Memory B cell (primary cell): ENCODE results near the gene NXPH3.
A peak's percentile ranks its signal among the peaks of the same experiment; 100 is the strongest.

Experiments
- ATAC-seq: fragments of 150-1000 bp; cut with Tn5 transposase; 2 replicates; pipeline ENCODE4 v1.10.0; 2021; ENCODE audit warnings: low read depth, mild to moderate bottlenecking, moderate library complexity
- DNase-seq, 2 donors: peaks; one replicate each; pipeline ENCODE4 v3.0.0; 2022; ENCODE audit warnings: low spot score in 2 of 2
- H3K27ac Mint-ChIP-seq: one replicate; pipeline ENCODE4 v1.8.0; 2022; ENCODE audit warnings: mild to moderate bottlenecking, moderate library complexity, mixed read lengths
- H3K27me3 Mint-ChIP-seq: one replicate; pipeline ENCODE4 v1.8.0; 2022; ENCODE audit warnings: mixed read lengths
- H3K36me3 Mint-ChIP-seq: one replicate; pipeline ENCODE4 v1.8.0; 2022; ENCODE audit warnings: mild to moderate bottlenecking, mixed read lengths
- H3K4me1 Mint-ChIP-seq: one replicate; pipeline ENCODE4 v1.8.0; 2022; ENCODE audit warnings: mixed read lengths
- H3K4me3 Mint-ChIP-seq: one replicate; pipeline ENCODE4 v1.8.0; 2022; ENCODE audit warnings: mild to moderate bottlenecking, moderate library complexity, mixed read lengths
- H3K9me3 Mint-ChIP-seq: one replicate; pipeline ENCODE4 v1.8.0; 2022; ENCODE audit warnings: mixed read lengths

The NXPH3 gene

GRCh38 chr17:49576088-49576916, 631 bp downstream of the NXPH3 start:
- ATAC-seq (peak; percentile 27), DNase-seq (no peak)
- Mint-ChIP-seq H3K27me3 (peaks cover 25% of the 10 kb centered on the region), H3K36me3 (no peaks in the 10 kb centered on the region), H3K27ac (no peak overlapping the region), H3K4me1 (peaks cover 6% of the 10 kb centered on the region), H3K4me3 (peak overlapping the region; percentile 76), H3K9me3 (no peaks in the 10 kb centered on the region)

DNA sequence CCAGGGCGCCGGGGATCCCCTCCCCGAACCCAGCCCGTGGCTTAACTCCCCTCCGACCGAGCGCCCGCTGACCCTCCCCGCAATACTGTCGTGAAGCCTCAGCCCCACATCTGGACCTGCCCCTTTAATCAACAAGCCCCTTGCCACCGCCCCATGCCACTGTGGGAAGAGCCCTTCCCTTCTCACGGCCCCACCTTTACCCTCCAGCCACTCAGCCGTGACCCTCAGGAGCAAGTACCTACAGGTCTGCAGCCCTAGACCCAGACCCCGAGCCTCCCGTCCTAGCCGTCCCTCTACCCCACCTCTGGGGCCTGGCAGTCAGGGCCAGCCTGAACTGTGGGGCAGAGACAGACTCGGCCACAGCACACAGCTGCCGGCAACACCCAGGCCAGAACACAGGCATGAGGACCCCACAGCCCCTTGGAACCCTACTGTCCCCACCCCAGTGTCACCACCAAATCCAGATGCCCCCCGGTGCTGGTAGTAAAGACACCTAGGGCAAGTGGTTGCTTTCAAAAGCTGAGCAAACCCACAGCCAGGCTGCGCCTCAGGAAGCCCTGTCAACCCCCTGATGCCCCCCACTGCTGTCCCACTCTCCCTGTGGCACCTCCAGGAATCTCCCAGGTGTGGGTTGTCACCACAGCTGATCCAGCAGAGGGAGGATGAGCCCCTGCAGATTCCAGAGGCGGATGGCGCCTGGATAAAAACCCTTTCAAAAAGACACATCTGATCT, 1.4 kb downstream of the NXPH3 start:
- Mint-ChIP-seq H3K4me1 (peaks cover 6% of the 10 kb centered on the region), H3K4me3 (peak overlapping the region; percentile 57), H3K36me3 (no peaks in the 10 kb centered on the region), H3K27me3 (peaks cover 25% of the 10 kb centered on the region), H3K27ac (no peak overlapping the region), H3K9me3 (no peaks in the 10 kb centered on the region)
- DNase-seq: peak in 1 of 2 donors; percentile 19
- no peak for ATAC-seq

- ATAC-seq: no peak
- DNase-seq: no peak
- Mint-ChIP-seq H3K4me3 (peak overlapping the region; percentile 15), H3K27me3 (peaks cover 22% of the 10 kb centered on the region), H3K4me1 (peaks cover 6% of the 10 kb centered on the region), H3K9me3 (no peaks in the 10 kb centered on the region), H3K27ac (no peak overlapping the region), H3K36me3 (no peaks in the 10 kb centered on the region)
These were observed 1.9 kb downstream of the NXPH3 start for GRCh38 chr17:49577650-49577934.

- Mint-ChIP-seq H3K9me3 (no peaks in the 10 kb centered on the region), H3K36me3 (no peaks in the 10 kb centered on the region), H3K27me3 (peaks cover 21% of the 10 kb centered on the region), H3K4me3 (no peak overlapping the region), H3K4me1 (peaks cover 6% of the 10 kb centered on the region), H3K27ac (no peak overlapping the region)
- DNase-seq: no peak
- peak; percentile 41 for ATAC-seq
These were observed 2.3 kb downstream of the NXPH3 start for GRCh38 chr17:49577963-49578362.

GRCh38 chr17:49578414-49578813, 2.7 kb downstream of the NXPH3 start:
- Mint-ChIP-seq H3K36me3 (no peaks in the 10 kb centered on the region), H3K4me1 (peaks cover 6% of the 10 kb centered on the region), H3K4me3 (no peak overlapping the region), H3K9me3 (no peaks in the 10 kb centered on the region), H3K27ac (no peak overlapping the region), H3K27me3 (peaks cover 16% of the 10 kb centered on the region)
- ATAC-seq (no peak), DNase-seq (no peak)

DNA sequence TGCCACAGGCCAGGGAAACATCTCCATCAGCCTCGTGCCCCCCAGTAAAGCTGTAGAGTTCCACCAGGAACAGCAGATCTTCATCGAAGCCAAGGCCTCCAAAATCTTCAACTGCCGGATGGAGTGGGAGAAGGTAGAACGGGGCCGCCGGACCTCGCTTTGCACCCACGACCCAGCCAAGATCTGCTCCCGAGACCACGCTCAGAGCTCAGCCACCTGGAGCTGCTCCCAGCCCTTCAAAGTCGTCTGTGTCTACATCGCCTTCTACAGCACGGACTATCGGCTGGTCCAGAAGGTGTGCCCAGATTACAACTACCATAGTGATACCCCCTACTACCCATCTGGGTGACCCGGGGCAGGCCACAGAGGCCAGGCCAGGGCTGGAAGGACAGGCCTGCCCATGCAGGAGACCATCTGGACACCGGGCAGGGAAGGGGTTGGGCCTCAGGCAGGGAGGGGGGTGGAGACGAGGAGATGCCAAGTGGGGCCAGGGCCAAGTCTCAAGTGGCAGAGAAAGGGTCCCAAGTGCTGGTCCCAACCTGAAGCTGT, 3.4 kb downstream of the NXPH3 start:
- no peaks in the 10 kb centered on the region for H3K9me3 Mint-ChIP-seq
- DNase-seq (no peak), ATAC-seq (no peak)
- H3K4me1 Mint-ChIP-seq: peaks cover 6% of the 10 kb centered on the region
- H3K4me3 Mint-ChIP-seq: no peak overlapping the region
- H3K27ac Mint-ChIP-seq: no peak overlapping the region
- no peaks in the 10 kb centered on the region for H3K36me3 Mint-ChIP-seq
- H3K27me3 Mint-ChIP-seq: peaks cover 10% of the 10 kb centered on the region

DNA sequence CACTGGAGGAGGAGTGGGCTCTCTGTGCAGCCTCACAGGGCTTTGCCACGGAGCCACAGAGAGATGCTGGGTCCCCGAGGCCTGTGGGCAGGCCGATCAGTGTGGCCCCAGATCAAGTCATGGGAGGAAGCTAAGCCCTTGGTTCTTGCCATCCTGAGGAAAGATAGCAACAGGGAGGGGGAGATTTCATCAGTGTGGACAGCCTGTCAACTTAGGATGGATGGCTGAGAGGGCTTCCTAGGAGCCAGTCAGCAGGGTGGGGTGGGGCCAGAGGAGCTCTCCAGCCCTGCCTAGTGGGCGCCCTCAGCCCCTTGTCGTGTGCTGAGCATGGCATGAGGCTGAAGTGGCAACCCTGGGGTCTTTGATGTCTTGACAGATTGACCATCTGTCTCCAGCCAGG, 3.9 kb downstream of the NXPH3 start:
- Mint-ChIP-seq H3K36me3 (no peaks in the 10 kb centered on the region), H3K4me3 (no peak overlapping the region), H3K9me3 (no peaks in the 10 kb centered on the region), H3K27ac (no peak overlapping the region), H3K4me1 (peaks cover 6% of the 10 kb centered on the region), H3K27me3 (peaks cover 8% of the 10 kb centered on the region)
- no peak for DNase-seq
- no peak for ATAC-seq

GRCh38 chr17:49580055-49580721, 4.5 kb downstream of the NXPH3 start:
- H3K9me3 Mint-ChIP-seq: no peaks in the 10 kb centered on the region
- no peaks in the 10 kb centered on the region for H3K36me3 Mint-ChIP-seq
- H3K4me1 Mint-ChIP-seq: peaks cover 6% of the 10 kb centered on the region
- no peak overlapping the region for H3K4me3 Mint-ChIP-seq
- peaks cover 8% of the 10 kb centered on the region for H3K27me3 Mint-ChIP-seq
- no peak overlapping the region for H3K27ac Mint-ChIP-seq
- ATAC-seq (no peak), DNase-seq (no peak)

- H3K4me1 Mint-ChIP-seq: peaks cover 3% of the 10 kb centered on the region
- no peak for ATAC-seq
- H3K27me3 Mint-ChIP-seq: peaks cover 6% of the 10 kb centered on the region
- no peaks in the 10 kb centered on the region for H3K36me3 Mint-ChIP-seq
- no peak for DNase-seq
- H3K27ac Mint-ChIP-seq: no peak overlapping the region
- H3K4me3 Mint-ChIP-seq: no peak overlapping the region
- no peaks in the 10 kb centered on the region for H3K9me3 Mint-ChIP-seq
These were observed 5.4 kb downstream of the NXPH3 start for GRCh38 chr17:49580981-49581647.

- H3K27ac Mint-ChIP-seq: no peak overlapping the region
- ATAC-seq: no peak
These were observed 6.0 kb downstream of the NXPH3 start for GRCh38 chr17:49581648-49581998.

GRCh38 chr17:49582055-49582722, 6.5 kb downstream of the NXPH3 start:
- ATAC-seq: no peak
- no peaks in the 10 kb centered on the region for H3K36me3 Mint-ChIP-seq
- no peaks in the 10 kb centered on the region for H3K9me3 Mint-ChIP-seq
- no peak overlapping the region for H3K27ac Mint-ChIP-seq
- DNase-seq: no peak
- H3K4me1 Mint-ChIP-seq: no peaks in the 10 kb centered on the region
- H3K4me3 Mint-ChIP-seq: no peak overlapping the region
- peaks cover under 1% of the 10 kb centered on the region for H3K27me3 Mint-ChIP-seq

More at GRCh38 chr17:49581648-49581998, 6.0 kb downstream of the NXPH3 start:
- Mint-ChIP-seq H3K27me3 (peaks cover 5% of the 10 kb centered on the region), H3K4me1 (peaks cover 3% of the 10 kb centered on the region), H3K36me3 (no peaks in the 10 kb centered on the region), H3K9me3 (no peaks in the 10 kb centered on the region), H3K4me3 (no peak overlapping the region)
- no peak for DNase-seq

GRCh38 chr17:49582789-49583188, 7.1 kb downstream of the NXPH3 start:
- Mint-ChIP-seq H3K27ac (no peak overlapping the region), H3K4me1 (no peaks in the 10 kb centered on the region), H3K36me3 (no peaks in the 10 kb centered on the region), H3K27me3 (no peaks in the 10 kb centered on the region), H3K9me3 (no peaks in the 10 kb centered on the region), H3K4me3 (no peak overlapping the region)
- DNase-seq: no peak
- no peak for ATAC-seq

- DNase-seq (no peak), ATAC-seq (no peak)
- Mint-ChIP-seq H3K27ac (no peak overlapping the region), H3K9me3 (no peaks in the 10 kb centered on the region), H3K4me1 (no peaks in the 10 kb centered on the region), H3K4me3 (no peak overlapping the region), H3K27me3 (no peaks in the 10 kb centered on the region), H3K36me3 (no peaks in the 10 kb centered on the region)
These were observed 7.6 kb downstream of the NXPH3 start for GRCh38 chr17:49583226-49583625.
